H1 (cell line): ENCODE data around the gene CAPZB. TPM values are rescaled to one million over a fixed set of nuclear protein-coding genes. Genes with fewer than 3 reads are reported as not detected.

ENCODE experiments used
- EP300 ChIP-seq, 2 experiments: IDR thresholded peaks; 1 replicate in 1 of 2; 2 replicates in 1 of 2; pipeline ENCODE4 v1.6.1; 2011 to 2012; ENCODE audit warnings: low read depth in 2 of 2, low read length in 2 of 2, mild to moderate bottlenecking in 2 of 2, borderline replicate concordance in 1 of 2, inconsistent platforms in 1 of 2, moderate library complexity in 1 of 2
- HDAC2 ChIP-seq, 2 experiments: fragments of 300-600 bp in 1 of 2; sonication (generic) in 1 of 2; IDR thresholded peaks; 2 replicates each; pipeline ENCODE4 v1.6.1; 2011 to 2012; ENCODE audit warnings: low read depth in 2 of 2, low read length in 2 of 2, mild to moderate bottlenecking in 2 of 2, moderate library complexity in 2 of 2, borderline replicate concordance in 1 of 2, inconsistent platforms in 1 of 2
- SIN3A ChIP-seq, 2 experiments: IDR thresholded peaks in 1 of 2; conservative IDR thresholded peaks in 1 of 2; 2 replicates each; pipeline ENCODE4 v1.6.1; 2011 to 2012; ENCODE audit warnings: low read length in 2 of 2, improper control_type of control experiment in 1 of 2, low read depth in 1 of 2, mild to moderate bottlenecking in 1 of 2
- SIRT6 ChIP-seq: IDR thresholded peaks from one replicate; pipeline ENCODE4 v1.7.1; 2012; ENCODE audit warnings: low read length, inconsistent platforms
- polyA plus RNA-seq, 7 experiments: library from polyadenylated mRNA; depleted of rRNA in 3 of 7; stranded (reverse) in 5 of 7; unstranded in 2 of 7; fragments of >200 nt in 5 of 7; fragments of 200-250 nt in 2 of 7; gene quantifications; 1 replicate in 5 of 7; 2 replicates in 1 of 7; 4 replicates in 1 of 7; pipeline versions ENCODE4 v1.2.1 to v1.2.3, GENCODE V29; 2011 to 2013; ENCODE audit warnings: missing spikeins in 2 of 7, mixed read lengths in 2 of 7
- total RNA-seq: library from RNA; stranded (reverse); fragmentation: NEBNext Ultra II Directional; extraction: Animal tissue kit (Norgen Biotek cat#: 25700); gene quantifications from 2 replicates; pipeline ENCODE4 v1.2.1, GENCODE V29; 2021
- TF ChIP-seq, protein P1 (sequence below): IDR thresholded peaks from 2 replicates; pipeline ENCODE4 v1.6.1; 2011; ENCODE audit warnings: low read length, improper control_type of control experiment
- TF ChIP-seq, protein P2 (sequence below), 3 experiments: IDR thresholded peaks; 1 replicate in 2 of 3; 2 replicates in 1 of 3; pipeline versions ENCODE4 v1.5.1 to v1.6.1; 2011; ENCODE audit warnings: low read length in 3 of 3, mild to moderate bottlenecking in 3 of 3, inconsistent platforms in 2 of 3, low read depth in 1 of 3, moderate library complexity in 1 of 3; ENCODE audit not compliant: insufficient read depth in 1 of 3; ENCODE audit errors: control extremely low read depth in 1 of 3
- TF ChIP-seq, protein P3 (sequence below): IDR thresholded peaks from 2 replicates; pipeline ENCODE4 v1.6.1; 2012; ENCODE audit warnings: inconsistent platforms

CAPZB gene
- total and polyA plus RNA-seq, 2 of the 8 experiments (the other 6 are each of a cell fraction or from before 2014, with no cell fraction given): 162 to 371 TPM

DNA sequence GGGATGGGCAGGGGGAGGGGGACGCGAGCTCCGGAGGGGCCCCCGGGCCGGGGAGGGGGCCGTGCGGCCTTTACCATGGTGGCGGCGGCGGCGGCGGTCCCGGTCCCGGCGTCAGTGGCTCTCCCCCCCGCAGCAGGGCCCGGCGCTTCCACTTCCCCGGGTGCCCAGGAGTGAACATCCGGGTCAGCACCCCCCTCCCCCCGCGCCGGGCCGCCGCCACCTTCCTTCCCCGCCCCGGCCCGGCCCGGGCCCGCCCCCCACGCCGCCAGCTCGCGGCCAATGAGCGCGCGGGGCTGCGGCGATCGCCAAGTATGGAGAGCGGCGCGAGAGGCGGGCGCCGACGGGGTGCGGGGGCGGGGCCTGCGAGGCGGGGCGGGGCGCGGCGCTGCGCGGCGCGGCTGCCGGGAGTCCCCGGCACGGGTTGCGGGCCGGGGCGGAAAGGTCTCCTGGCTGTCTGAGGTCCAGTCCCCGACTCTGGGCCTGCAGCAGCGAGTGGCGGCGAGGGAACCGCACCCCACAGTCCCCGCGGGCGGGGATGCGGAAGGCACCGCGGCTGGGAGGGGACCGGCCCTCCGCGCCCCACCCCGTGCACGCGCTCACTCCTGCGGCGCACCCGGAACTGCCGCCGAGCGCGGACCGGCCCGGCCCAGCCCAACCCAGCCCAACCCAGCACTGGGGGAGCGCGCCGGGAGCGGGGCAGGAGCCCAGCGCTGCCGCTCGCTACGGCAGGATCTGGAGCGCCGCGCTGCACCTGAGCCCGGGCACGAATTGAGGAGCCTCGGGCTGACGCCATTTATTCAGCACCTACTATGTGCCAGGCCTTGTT is at the start of gene CAPZB (continued):
- TF ChIP-seq EP300 (IDR thresholded peaks at IDR 0.05; ENCODE audit: borderline replicate concordance in 1 of 2, low read depth in 2 of 2, low read length in 2 of 2): no peak
- TF ChIP-seq, protein P1, sequence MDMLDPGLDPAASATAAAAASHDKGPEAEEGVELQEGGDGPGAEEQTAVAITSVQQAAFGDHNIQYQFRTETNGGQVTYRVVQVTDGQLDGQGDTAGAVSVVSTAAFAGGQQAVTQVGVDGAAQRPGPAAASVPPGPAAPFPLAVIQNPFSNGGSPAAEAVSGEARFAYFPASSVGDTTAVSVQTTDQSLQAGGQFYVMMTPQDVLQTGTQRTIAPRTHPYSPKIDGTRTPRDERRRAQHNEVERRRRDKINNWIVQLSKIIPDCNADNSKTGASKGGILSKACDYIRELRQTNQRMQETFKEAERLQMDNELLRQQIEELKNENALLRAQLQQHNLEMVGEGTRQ: no peak
- 0 out of 4 replicates have a peak, but pooled peaks of 1 of the 2 experiments have one; percentile 22 for TF ChIP-seq HDAC2 (IDR thresholded peaks at IDR 0.05; ENCODE audit: borderline replicate concordance in 1 of 2, low read depth in 2 of 2, low read length in 2 of 2)
- TF ChIP-seq SIN3A (conservative IDR thresholded peaks at IDR 0.05 in 1 of 2, IDR thresholded peaks at IDR 0.05 in 1 of 2; ENCODE audit: low read depth in 1 of 2, low read length in 2 of 2): 0 out of 4 replicates have a peak, but pooled peaks of 1 of the 2 experiments have one; percentile 52
- TF ChIP-seq, protein P2, sequence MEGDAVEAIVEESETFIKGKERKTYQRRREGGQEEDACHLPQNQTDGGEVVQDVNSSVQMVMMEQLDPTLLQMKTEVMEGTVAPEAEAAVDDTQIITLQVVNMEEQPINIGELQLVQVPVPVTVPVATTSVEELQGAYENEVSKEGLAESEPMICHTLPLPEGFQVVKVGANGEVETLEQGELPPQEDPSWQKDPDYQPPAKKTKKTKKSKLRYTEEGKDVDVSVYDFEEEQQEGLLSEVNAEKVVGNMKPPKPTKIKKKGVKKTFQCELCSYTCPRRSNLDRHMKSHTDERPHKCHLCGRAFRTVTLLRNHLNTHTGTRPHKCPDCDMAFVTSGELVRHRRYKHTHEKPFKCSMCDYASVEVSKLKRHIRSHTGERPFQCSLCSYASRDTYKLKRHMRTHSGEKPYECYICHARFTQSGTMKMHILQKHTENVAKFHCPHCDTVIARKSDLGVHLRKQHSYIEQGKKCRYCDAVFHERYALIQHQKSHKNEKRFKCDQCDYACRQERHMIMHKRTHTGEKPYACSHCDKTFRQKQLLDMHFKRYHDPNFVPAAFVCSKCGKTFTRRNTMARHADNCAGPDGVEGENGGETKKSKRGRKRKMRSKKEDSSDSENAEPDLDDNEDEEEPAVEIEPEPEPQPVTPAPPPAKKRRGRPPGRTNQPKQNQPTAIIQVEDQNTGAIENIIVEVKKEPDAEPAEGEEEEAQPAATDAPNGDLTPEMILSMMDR (IDR thresholded peaks at IDR 0.05; ENCODE audit: control extremely low read depth in 1 of 3, insufficient read depth in 1 of 3, low read depth in 1 of 3, low read length in 3 of 3): no peak
- TF ChIP-seq, protein P3, sequence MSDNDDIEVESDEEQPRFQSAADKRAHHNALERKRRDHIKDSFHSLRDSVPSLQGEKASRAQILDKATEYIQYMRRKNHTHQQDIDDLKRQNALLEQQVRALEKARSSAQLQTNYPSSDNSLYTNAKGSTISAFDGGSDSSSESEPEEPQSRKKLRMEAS: peak; percentile 80
- no peak for TF ChIP-seq SIRT6
